ENCODE data around the gene DARS2. TPM values are rescaled to one million over a fixed set of nuclear protein-coding genes. Genes with fewer than 3 reads are reported as not detected.
A peak's percentile ranks its signal among the peaks of the same experiment; 100 is the strongest.
"Not testable (repeated sequence)": the region's sequence is repeated elsewhere in the genome, so short reads cannot be mapped to it uniquely, and the experiment has no call there.

The DARS2 gene
- 10 to 100 TPM; 13.1 to 13.2 TPM for total RNA-seq
- long read RNA-seq, partial matches to known transcripts, result 2 of 10 reads
- long read RNA-seq, other reads (novel, unspliced or antisense), result 1 of 10 reads

- peak; percentile 97 to 99 for ATAC-seq
- intact Hi-C loops (cut with DNase I), result loop anchor here (2.0 to 10.0 kb wide), 3 partner anchors 347 to 404 kb away; partner anchors contain the start of gene PRDX6 (in 1 of the 2)
- peak; percentile 98 for DNase-seq
These were observed at the start of gene DARS2, which contains the start of gene CENPL for GRCh38 chr1:173824315-173825081. Gene DARS2 (plus strand): TSS chr1:173824673. CDS start chr1:173825230, 557 bp downstream. Gene CENPL (minus strand): TSS chr1:173824883. CDS start chr1:173811299, 13,584 bp downstream.

GRCh38 chr1:173775578-173776226 lies 48.8 kb upstream of the DARS2 start:
- no peak for DNase-seq
- ATAC-seq, result no peak
- intact Hi-C loops (cut with DNase I), result no loop called here

GRCh38 chr1:173779936-173780335 lies 44.5 kb upstream of the DARS2 start:
- DNase-seq (no peak), ATAC-seq (no peak)
- intact Hi-C loops (cut with DNase I), result loop anchor here in 1 of 2 donors (10.0 kb wide), 1 partner anchor 45 kb away; no protein-coding TSS in a partner anchor

GRCh38 chr1:173784997-173785396 lies 39.5 kb upstream of the DARS2 start:
- intact Hi-C loops (cut with DNase I), result loop anchor here in 1 of 2 donors (10.0 kb wide), 1 partner anchor 50 kb away; no protein-coding TSS in a partner anchor
- no peak for DNase-seq
- ATAC-seq, result no peak

GRCh38 chr1:173789841-173790240 lies 34.6 kb upstream of the DARS2 start:
- ATAC-seq (no peak), DNase-seq (no peak)
- intact Hi-C loops (cut with DNase I), result loop anchor here in 1 of 2 donors (10.0 kb wide), 1 partner anchor 55 kb away; no protein-coding TSS in a partner anchor

- ATAC-seq, result no peak
- no peak for DNase-seq
- intact Hi-C loops (cut with DNase I), result no loop called here
These were observed 26.4 kb upstream of the DARS2 start for GRCh38 chr1:173798078-173798477.

- ATAC-seq; intact Hi-C loops (cut with DNase I); DNase-seq: not testable (repeated sequence)
These were observed 24.5 kb upstream of the DARS2 start for GRCh38 chr1:173799995-173800394.

GRCh38 chr1:173802961-173803360 lies 21.5 kb upstream of the DARS2 start:
- no peak for ATAC-seq
- intact Hi-C loops (cut with DNase I), result no loop called here
- no peak for DNase-seq

- ATAC-seq; DNase-seq; intact Hi-C loops (cut with DNase I): not testable (repeated sequence)
These were observed 10.8 kb upstream of the DARS2 start for GRCh38 chr1:173813654-173814053.

- no peak for ATAC-seq
- no peak for DNase-seq
These were observed 6.0 kb upstream of the DARS2 start for GRCh38 chr1:173818459-173818858.

GRCh38 chr1:173821680-173822079 lies 2.8 kb upstream of the DARS2 start:
- intact Hi-C loops (cut with DNase I), result loop anchor here (5.0 to 10.0 kb wide), 2 partner anchors 344 to 397 kb away; partner anchors contain the start of gene PRDX6 (in 1 of the 2)
- DNase-seq (no peak), ATAC-seq (no peak)

More at GRCh38 chr1:173818459-173818858, 6.0 kb upstream of the DARS2 start:
- intact Hi-C loops (cut with DNase I), result no loop called here

GRCh38 chr1:173823781-173824314 lies 625 bp upstream of the DARS2 start:
- intact Hi-C loops (cut with DNase I), result loop anchor here (2.0 to 10.0 kb wide), 3 partner anchors 347 to 403 kb away; partner anchors contain the start of gene PRDX6 (in 1 of the 2)

GRCh38 chr1:173827611-173828010 lies 3.1 kb downstream of the DARS2 start:
- no peak for ATAC-seq
- DNase-seq, result no peak
- intact Hi-C loops (cut with DNase I), result loop anchor here in 1 of 2 donors (10.0 kb wide), 1 partner anchor 403 kb away; no protein-coding TSS in a partner anchor

More at GRCh38 chr1:173823781-173824314, 625 bp upstream of the DARS2 start:
- DNase-seq, result no peak
- ATAC-seq, result no peak

- DNase-seq (no peak), ATAC-seq (no peak)
- intact Hi-C loops (cut with DNase I), result no loop called here
These were observed 8.3 kb downstream of the DARS2 start for GRCh38 chr1:173832748-173833147.

- no peak for ATAC-seq
- intact Hi-C loops (cut with DNase I), result no loop called here
- DNase-seq, result no peak
These were observed 27.6 kb downstream of the DARS2 start for GRCh38 chr1:173852105-173852504.

GRCh38 chr1:173853074-173853473 lies 28.6 kb downstream of the DARS2 start:
- DNase-seq, result no peak

GRCh38 chr1:173856014-173856413 lies 31.5 kb downstream of the DARS2 start:
- intact Hi-C loops (cut with DNase I), result no loop called here
- ATAC-seq, result no peak
- no peak for DNase-seq

More at GRCh38 chr1:173853074-173853473, 28.6 kb downstream of the DARS2 start:
- ATAC-seq, result peak in 1 of 2 donors; percentile 57
- intact Hi-C loops (cut with DNase I), result no loop called here

- intact Hi-C loops (cut with DNase I), result no loop called here
- ATAC-seq, result no peak
- no peak for DNase-seq
These were observed 32.4 kb downstream of the DARS2 start for GRCh38 chr1:173856903-173857302.

- DNase-seq (no peak), ATAC-seq (no peak)
- intact Hi-C loops (cut with DNase I), result no loop called here
These were observed 33.0 kb downstream of the DARS2 start for GRCh38 chr1:173857363-173857917.

All from left cardiac atrium (tissue), 4 donors.